Gastrocnemius medialis (tissue), 4 donors: ENCODE results near the gene EFCAB5.

Experiments used
- CTCF ChIP-seq, 5 experiments: fragments of 450-650 bp in 3 of 5; fragments of 200-600 bp in 2 of 5; sonication (generic) in 2 of 5; IDR thresholded peaks in 4 of 5; conservative IDR thresholded peaks in 1 of 5; 1 replicate in 4 of 5; 2 replicates in 1 of 5; pipeline ENCODE4 v1.5.1; 2016 to 2019; ENCODE audit warnings: antibody characterized with exemption in 5 of 5, mild to moderate bottlenecking in 3 of 5, moderate library complexity in 3 of 5
- POLR2A ChIP-seq, 2 donors: fragments of 450-650 bp; IDR thresholded peaks; one replicate each; pipeline ENCODE4 v1.6.1; 2017; ENCODE audit warnings: antibody characterized with exemption in 2 of 2, mild to moderate bottlenecking in 2 of 2, moderate library complexity in 2 of 2

GRCh38 chr17:30134551-30134950 is 193.1 kb downstream of the EFCAB5 start:
- TF ChIP-seq CTCF (IDR thresholded peaks at IDR 0.05 in 4 of 5, conservative IDR thresholded peaks at IDR 0.05 in 1 of 5) = no peak
- no peak for TF ChIP-seq POLR2A (IDR thresholded peaks at IDR 0.05)
